A549 (cell line): ENCODE data around the gene MRAS. TPM values are rescaled to one million over a fixed set of nuclear protein-coding genes. Genes with fewer than 3 reads are reported as not detected.

ENCODE experiments used
- ATAC-seq, 2 experiments: fragments of 200-7000 bp in 1 of 2; fragments of >200 bp in 1 of 2; cut with Nextera tagmentation in 1 of 2; cut with Tn5 transposase in 1 of 2; 3 replicates each; pipeline versions ENCODE4 v1.8.0 to v1.9.1; 2018 to 2020; ENCODE audit warnings: mild to moderate bottlenecking in 1 of 2, moderate library complexity in 1 of 2
- CTCF ChIA-PET: fragments of 300-600 bp; sonication (Branson Sonifier 250); formaldehyde crosslinking; extraction: SDS; loops from one replicate; lab custom pipeline; 2021; ENCODE audit warnings: antibody characterized with exemption, inconsistent platforms; lab: Yijun Ruan, JAX
- POLR2A ChIA-PET: fragments of 350-600 bp; formaldehyde crosslinking; extraction: SDS; loops from one replicate; lab custom pipeline; 2021; ENCODE audit warnings: antibody characterized with exemption, inconsistent platforms; lab: Yijun Ruan, JAX
- DNase-seq, 2 experiments: peaks; one replicate each; pipeline versions ENCODE4 v3.0.0 to v3.0.0-alpha.2; 2011 to 2016; ENCODE audit warnings: low read depth in 1 of 2, low spot score in 1 of 2
- FAIRE-seq: peaks from 2 replicates; lab custom pipeline; 2011; peaks lifted over from hg19 to GRCh38; lab: Jason Lieb, UNC
- H3K27ac ChIP-seq, 2 experiments: fragments of >200 bp; sonication (Bioruptor Twin); formaldehyde crosslinking; 3 replicates each; pipeline ENCODE4 v1.5.1; 2016 to 2017
- H3K4me1 ChIP-seq: fragments of >200 bp; sonication (Bioruptor Twin); formaldehyde crosslinking; 3 replicates; pipeline ENCODE4 v1.6.1; 2016
- H3K4me2 ChIP-seq: fragments of >200 bp; sonication (Bioruptor Twin); formaldehyde crosslinking; 3 replicates; pipeline ENCODE4 v1.6.1; 2016
- H3K4me3 ChIP-seq: fragments of >200 bp; sonication (Bioruptor Twin); formaldehyde crosslinking; 3 replicates; pipeline ENCODE4 v1.5.1; 2016
- H3K9me3 ChIP-seq: fragments of >200 bp; sonication (Bioruptor Twin); formaldehyde crosslinking; 3 replicates; pipeline ENCODE4 v1.6.1; 2016
- CBX2 ChIP-seq: fragments of 200-600 bp; sonication (generic); IDR thresholded peaks from 2 replicates; pipeline ENCODE4 v1.6.1; 2016; ENCODE audit warnings: low read depth, mild to moderate bottlenecking, borderline replicate concordance
- CHD2 ChIP-seq: fragments of 150-350 bp; IDR thresholded peaks from 2 replicates; pipeline ENCODE4 v1.6.1; 2014; ENCODE audit warnings: low read length; ENCODE audit not compliant: partially characterized antibody
- EHF ChIP-seq: fragments of 250-450 bp; sonication (Bioruptor Pico); IDR thresholded peaks from 2 replicates; pipeline ENCODE4 v1.5.0; 2020; ENCODE audit warnings: mild to moderate bottlenecking
- EP300 ChIP-seq, 2 experiments: fragments of >200 bp; sonication (Bioruptor Twin); formaldehyde crosslinking; IDR thresholded peaks; 2 replicates in 1 of 2; 3 replicates in 1 of 2; pipeline ENCODE4 v1.6.1; 2016 to 2017
- ESRRA ChIP-seq: fragments of 150-350 bp; IDR thresholded peaks from 2 replicates; pipeline ENCODE4 v1.6.1; 2014; ENCODE audit warnings: mild to moderate bottlenecking, low read length, borderline replicate concordance
- FOSB ChIP-seq: fragments of 250-450 bp; sonication (Bioruptor Pico); IDR thresholded peaks from 2 replicates; pipeline ENCODE4 v1.5.0; 2020; ENCODE audit warnings: mild to moderate bottlenecking, moderate library complexity
- FOSL2 ChIP-seq, 2 experiments: fragments of 450-650 bp in 1 of 2; fragments of >200 bp in 1 of 2; sonication (Bioruptor Twin) in 1 of 2; formaldehyde crosslinking; IDR thresholded peaks; 2 replicates each; pipeline versions ENCODE4 v1.5.0 to v1.6.1; 2016 to 2020; ENCODE audit warnings: mild to moderate bottlenecking in 1 of 2, moderate library complexity in 1 of 2
- FOXS1 ChIP-seq: fragments of 250-450 bp; sonication (Bioruptor Pico); IDR thresholded peaks from 2 replicates; pipeline ENCODE4 v1.5.0; 2020; ENCODE audit warnings: mild to moderate bottlenecking, moderate library complexity
- HDAC2 ChIP-seq: fragments of 200-600 bp; sonication (generic); IDR thresholded peaks from 2 replicates; pipeline ENCODE4 v1.6.1; 2016
- HEYL ChIP-seq: fragments of 250-450 bp; sonication (Bioruptor Pico); IDR thresholded peaks from 2 replicates; pipeline ENCODE4 v1.8.0; 2021; ENCODE audit warnings: mild to moderate bottlenecking, moderate library complexity
- HOXA7 ChIP-seq: fragments of 250-450 bp; sonication (Bioruptor Pico); IDR thresholded peaks from 2 replicates; pipeline ENCODE4 v1.5.0; 2020; ENCODE audit warnings: mild to moderate bottlenecking, moderate library complexity
- HOXB13 ChIP-seq: fragments of 250-450 bp; sonication (Bioruptor Pico); IDR thresholded peaks from 2 replicates; pipeline ENCODE4 v1.5.0; 2020; ENCODE audit warnings: low read depth, mild to moderate bottlenecking, moderate library complexity
- JUN ChIP-seq, 2 experiments: fragments of >200 bp; sonication (Bioruptor Twin); formaldehyde crosslinking; IDR thresholded peaks; 2 replicates in 1 of 2; 3 replicates in 1 of 2; pipeline ENCODE4 v1.6.1; 2016 to 2017
- KDM1A ChIP-seq: fragments of 200-600 bp; sonication (generic); IDR thresholded peaks from 2 replicates; pipeline ENCODE4 v1.6.1; 2016; ENCODE audit warnings: low read depth, mild to moderate bottlenecking
- KDM5A ChIP-seq: fragments of 200-600 bp; sonication (generic); IDR thresholded peaks from 2 replicates; pipeline ENCODE4 v1.6.1; 2016; ENCODE audit warnings: antibody characterized with exemption, mild to moderate bottlenecking
- MAFK ChIP-seq: fragments of 450-650 bp; IDR thresholded peaks from 2 replicates; pipeline ENCODE4 v1.6.1; 2014; ENCODE audit not compliant: partially characterized antibody
- NFE2L2 ChIP-seq: fragments of 150-350 bp; conservative IDR thresholded peaks from 2 replicates; pipeline ENCODE4 v1.6.1; 2014; ENCODE audit warnings: low read length
- NPAS2 ChIP-seq: fragments of 250-450 bp; sonication (Bioruptor Pico); IDR thresholded peaks from 2 replicates; pipeline ENCODE4 v1.8.0; 2022; ENCODE audit warnings: mild to moderate bottlenecking, moderate library complexity, borderline replicate concordance
- PHF8 ChIP-seq: fragments of 200-600 bp; sonication (generic); IDR thresholded peaks from 2 replicates; pipeline ENCODE4 v1.6.1; 2016; ENCODE audit warnings: low read depth, mild to moderate bottlenecking, antibody characterized with exemption, moderate library complexity, borderline replicate concordance
- POLR2AphosphoS2 ChIP-seq: conservative IDR thresholded peaks from 2 replicates; pipeline ENCODE4 v1.6.1; 2012; ENCODE audit warnings: low read length, improper control_type of control experiment, inconsistent platforms
- RCOR1 ChIP-seq: fragments of 150-350 bp; IDR thresholded peaks from 2 replicates; pipeline ENCODE4 v1.6.1; 2014; ENCODE audit warnings: antibody characterized with exemption, low read length, low read depth
- RFX5 ChIP-seq: fragments of 450-650 bp; IDR thresholded peaks from 2 replicates; pipeline ENCODE4 v1.7.1; 2014; ENCODE audit warnings: antibody characterized with exemption, mild to moderate bottlenecking, moderate library complexity
- SMC3 ChIP-seq: fragments of >200 bp; sonication (Bioruptor Twin); formaldehyde crosslinking; IDR thresholded peaks from 3 replicates; pipeline ENCODE4 v1.6.1; 2018; ENCODE audit warnings: inconsistent platforms
- SREBF2 ChIP-seq: fragments of 450-650 bp; IDR thresholded peaks from 2 replicates; pipeline ENCODE4 v1.6.1; 2014; ENCODE audit warnings: mild to moderate bottlenecking, moderate library complexity
- TP53 ChIP-seq: fragments of 250-450 bp; sonication (Bioruptor Pico); IDR thresholded peaks from 2 replicates; pipeline ENCODE4 v1.5.0; 2021; ENCODE audit warnings: mild to moderate bottlenecking, moderate library complexity
- ZC3H11A ChIP-seq: fragments of 450-650 bp; IDR thresholded peaks from 2 replicates; pipeline ENCODE4 v1.6.1; 2014; ENCODE audit warnings: antibody characterized with exemption, mild to moderate bottlenecking
- WGBS: methylation state at CpG from one replicate; pipeline ENCODE4 v1.1.6; 2017; ENCODE audit errors: missing lambda C conversion rate; 5-methylcytosine and 5-hydroxymethylcytosine counted together
- polyA plus RNA-seq, 4 experiments: library from polyadenylated mRNA; depleted of rRNA in 3 of 4; stranded (reverse); fragments of >200 nt; fragmentation: RNase III in 1 of 4; extraction: RNeasy Plus Mini Kit Qiagen cat#74134 plus additional on column Dnase treatment in 1 of 4; gene quantifications; 2 replicates in 3 of 4; 3 replicates in 1 of 4; pipeline ENCODE4 v1.2.3, GENCODE V29; 2011 to 2017
- TF ChIP-seq, protein P1 (sequence below): IDR thresholded peaks from 2 replicates; pipeline ENCODE4 v1.6.1; 2012; ENCODE audit warnings: low read depth, borderline replicate concordance
- TF ChIP-seq, protein P2 (sequence below): IDR thresholded peaks from 2 replicates; pipeline ENCODE4 v1.6.1; 2012

The MRAS gene
- polyA plus RNA-seq, 2 of the 4 experiments (the other 2 are of a cell fraction), result 11.2 to 15.0 TPM

DNA sequence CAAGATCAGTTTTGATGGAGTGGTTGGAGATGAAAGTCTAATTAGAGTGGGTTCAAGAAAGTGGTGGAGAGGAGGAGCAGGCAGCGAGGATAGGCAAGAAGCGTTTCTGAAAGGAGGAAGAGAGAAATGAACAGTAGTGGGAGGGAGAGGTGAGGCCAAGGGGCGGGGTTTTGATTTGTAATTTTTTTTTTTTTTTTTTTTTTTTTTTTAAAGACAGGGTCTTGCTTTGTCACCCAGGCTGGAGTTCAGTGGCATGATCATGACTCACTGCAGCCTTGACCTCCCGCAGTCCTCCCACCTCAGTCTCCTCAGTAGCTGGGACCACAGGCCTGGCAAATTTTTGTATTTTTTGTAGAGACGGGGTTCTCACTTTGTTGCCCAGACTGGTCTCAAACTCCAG lies 36.6 kb downstream of the MRAS start (continued):
- no peak for TF ChIP-seq MAFK
- TF ChIP-seq CBX2, result no peak
- no peak for TF ChIP-seq HDAC2
- TF ChIP-seq NPAS2 (CRISPR knock-in tag), result no peak
- no peak for TF ChIP-seq ZC3H11A

DNA sequence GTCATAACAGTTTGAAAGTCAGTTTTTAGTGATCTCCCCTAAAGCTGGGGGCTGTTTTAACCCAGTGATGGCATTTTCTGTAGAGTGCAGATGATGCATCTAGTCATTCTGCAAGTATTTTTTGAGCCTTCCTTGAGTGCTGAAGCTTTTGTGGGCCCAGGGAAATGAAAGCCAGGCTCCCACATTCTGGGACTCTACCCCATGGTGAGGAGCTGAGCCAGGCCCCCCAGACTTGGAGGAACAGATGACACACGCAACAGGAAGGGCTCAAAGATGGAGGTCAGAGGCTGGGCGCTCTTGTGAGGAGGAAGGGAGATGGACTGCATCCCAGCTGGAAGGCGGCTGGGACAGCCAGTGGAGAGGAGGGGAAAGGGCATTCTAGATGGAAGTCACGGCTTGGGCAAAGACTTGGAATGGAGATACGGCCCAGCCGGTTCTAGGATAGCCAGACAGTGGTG lies 40.8 kb downstream of the MRAS start:
- POLR2A ChIA-PET, result no interaction called here
- DNase-seq, result no peak
- FAIRE-seq, result no peak
- Histone ChIP-seq H3K4me3 (no peak overlapping the region), H3K4me1 (peaks cover 22% of the 10 kb centered on the region), H3K4me2 (peak overlapping the region; percentile 69; the same call in 2 of the 3 replicates)
- ATAC-seq, result no peak; a peak in 1 of 6 replicates
- WGBS, result 93% methylated on average over 6 of the region's 6 CpGs
- TF ChIP-seq SMC3 (no peak), NFE2L2 (no peak), HOXB13 (CRISPR knock-in tag) (no peak), TP53 (CRISPR knock-in tag) (no peak), HEYL (CRISPR knock-in tag) (no peak), KDM5A (no peak), HOXA7 (CRISPR knock-in tag) (no peak), CHD2 (no peak), JUN (IDR thresholded peaks at IDR 0.05) (no peak), PHF8 (no peak), RCOR1 (no peak), EHF (no peak), POLR2AphosphoS2 (no peak), RFX5 (no peak), FOXS1 (no peak), KDM1A (no peak)
- TF ChIP-seq, protein P1, sequence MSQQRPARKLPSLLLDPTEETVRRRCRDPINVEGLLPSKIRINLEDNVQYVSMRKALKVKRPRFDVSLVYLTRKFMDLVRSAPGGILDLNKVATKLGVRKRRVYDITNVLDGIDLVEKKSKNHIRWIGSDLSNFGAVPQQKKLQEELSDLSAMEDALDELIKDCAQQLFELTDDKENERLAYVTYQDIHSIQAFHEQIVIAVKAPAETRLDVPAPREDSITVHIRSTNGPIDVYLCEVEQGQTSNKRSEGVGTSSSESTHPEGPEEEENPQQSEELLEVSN, result no peak
- TF ChIP-seq, all 56 proteins: peak for 0
- Histone ChIP-seq H3K9me3 (no peaks in the 10 kb centered on the region), H3K27ac (peak overlapping the region; percentile 69 to 91)
- CTCF ChIA-PET, result no interaction called here

DNA sequence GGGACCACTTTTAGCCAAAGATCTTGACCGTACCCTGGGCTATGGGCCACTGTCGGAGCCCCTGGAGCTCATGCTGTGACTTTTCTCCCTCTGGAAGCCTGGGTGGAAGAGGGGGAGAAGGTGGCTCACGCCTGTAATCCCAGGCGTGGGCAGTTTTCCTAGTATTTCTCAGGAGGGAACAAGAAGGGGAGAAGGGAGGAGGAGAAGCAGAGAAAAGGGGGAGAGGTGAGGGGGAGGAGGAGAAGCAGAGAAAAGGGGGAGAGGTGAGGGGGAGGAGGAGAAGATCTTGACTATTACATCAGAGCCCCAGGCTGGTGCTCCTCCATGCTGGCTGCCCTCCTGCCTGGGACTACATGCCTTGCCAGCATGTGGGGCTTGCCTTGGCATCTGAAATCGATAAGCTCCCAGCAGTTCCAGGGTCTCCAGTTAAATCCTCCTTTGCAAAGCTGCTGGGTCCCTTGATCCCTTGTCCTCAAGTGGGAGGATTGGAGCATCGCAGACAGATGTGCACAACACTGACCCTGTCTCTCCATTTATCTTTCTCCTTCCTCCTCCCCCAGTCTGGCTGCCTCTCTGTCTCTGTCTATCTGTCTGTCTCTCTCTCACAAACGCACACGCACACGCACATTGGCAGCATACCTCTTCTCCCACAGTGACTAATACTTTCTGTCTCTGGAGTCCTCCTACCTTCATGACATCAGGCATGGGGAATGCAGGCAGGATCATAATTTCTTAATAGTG lies 41.6 kb downstream of the MRAS start:
- Histone ChIP-seq H3K9me3 (no peaks in the 10 kb centered on the region), H3K4me3 (no peak overlapping the region), H3K4me1 (peaks cover 22% of the 10 kb centered on the region), H3K4me2 (peak overlapping the region; percentile 69), H3K27ac (peak overlapping the region; percentile 69 to 91)
- peak; percentile 97 for ATAC-seq
- WGBS, result 35% methylated on average over 8 of the region's 9 CpGs
- FAIRE-seq, result no peak
- ChIA-PET CTCF (interaction anchor here (0.9 to 1.3 kb wide), 2 partner anchors 40 to 58 kb away, joined by 3 to 4 read pairs; no protein-coding TSS in a partner anchor), POLR2A (no interaction called here)
- 0 out of 5 replicates have a peak, but pooled peaks of 1 of the 2 experiments have one; percentile 22 for TF ChIP-seq JUN (IDR thresholded peaks at IDR 0.05)
- no peak for TF ChIP-seq SREBF2
- no peak for TF ChIP-seq ESRRA
- TF ChIP-seq FOSB (CRISPR knock-in tag), result no peak
- TF ChIP-seq FOSL2 (IDR thresholded peaks at IDR 0.05), result peak; percentile 48; the same call in 1 of the 2 replicates
- peak; percentile 64 for TF ChIP-seq FOSL2 (CRISPR knock-in tag; IDR thresholded peaks at IDR 0.05)
- TF ChIP-seq, protein P2, sequence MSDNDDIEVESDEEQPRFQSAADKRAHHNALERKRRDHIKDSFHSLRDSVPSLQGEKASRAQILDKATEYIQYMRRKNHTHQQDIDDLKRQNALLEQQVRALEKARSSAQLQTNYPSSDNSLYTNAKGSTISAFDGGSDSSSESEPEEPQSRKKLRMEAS, result peak; percentile 51; the same call in 1 of the 2 replicates
- TF ChIP-seq RCOR1, result no peak
- peak in 1 of 2 experiments; percentile 15; a peak in 1 of 5 replicates for TF ChIP-seq EP300 (IDR thresholded peaks at IDR 0.05)
- peak; percentile 54 to 74 for DNase-seq
